ENCODE measurements around the gene BANF2.

Gene BANF2

GRCh38 chr20:17725094-17725835 is 25.5 kb downstream of the BANF2 start:
- no peak overlapping the region for H3K4me3 ChIP-seq (ENCODE audit: insufficient read depth in 1 of 2, low read depth in 1 of 2, low read length in 2 of 2)
- H2BK120ac ChIP-seq (ENCODE audit: low read depth, low read length), result no peak overlapping the region
- H3K14ac ChIP-seq (ENCODE audit: low read length in 2 of 2), result peak overlapping the region in 1 of 2 experiments; percentile 38
- H3K23ac ChIP-seq (ENCODE audit: low read length in 2 of 2), result no peak overlapping the region
- no peaks in the 10 kb centered on the region for H3K9me3 ChIP-seq (ENCODE audit: control insufficient read depth, low read length)
- peaks cover 12 to 51% of the 10 kb centered on the region in 2 experiments for H3K27me3 ChIP-seq (ENCODE audit: control insufficient read depth in 1 of 2, insufficient read depth in 1 of 2, low read length in 2 of 2)
- H2AK5ac ChIP-seq (ENCODE audit: low read length, severe bottlenecking), result no peak overlapping the region
- no peak overlapping the region for H2BK15ac ChIP-seq (ENCODE audit: low read depth, poor library complexity, severe bottlenecking)
- no peak overlapping the region for H2AFZ ChIP-seq (ENCODE audit: low read depth, low read length)
- no peak overlapping the region for H4K91ac ChIP-seq (ENCODE audit: low read length)
- no peak overlapping the region for H4K8ac ChIP-seq (ENCODE audit: low read length)
- H3K4ac ChIP-seq (ENCODE audit: low read depth in 1 of 2, low read length in 2 of 2), result no peak overlapping the region
- no peak overlapping the region for H3K27ac ChIP-seq (ENCODE audit: low read length, poor library complexity, severe bottlenecking)
- H3K79me1 ChIP-seq (replicated peaks; ENCODE audit: low read length, poor library complexity, severe bottlenecking), result no peaks in the 10 kb centered on the region
- no peak overlapping the region for H3K9ac ChIP-seq (ENCODE audit: low read length)
- no peak for DNase-seq
- H3K36me3 ChIP-seq (ENCODE audit: control insufficient read depth in 1 of 2, insufficient read depth in 2 of 2, low read depth in 1 of 2, low read length in 2 of 2), result no peaks in the 10 kb centered on the region
- no peak overlapping the region for H3K18ac ChIP-seq (ENCODE audit: low read depth in 1 of 2, low read length in 2 of 2)
- no peak overlapping the region for H2BK12ac ChIP-seq (ENCODE audit: low read length in 2 of 2)
- H3K4me1 ChIP-seq (ENCODE audit: control insufficient read depth, insufficient read depth, low read depth, low read length), result no peaks in the 10 kb centered on the region
- WGBS, result 85% methylated on average over 13 of the region's 13 CpGs
- no peak overlapping the region for H2BK5ac ChIP-seq (ENCODE audit: low read depth, low read length, poor library complexity, severe bottlenecking)
- H3K4me2 ChIP-seq (ENCODE audit: low read length, poor library complexity, severe bottlenecking), result no peak overlapping the region

GRCh38 chr20:17726902-17727301 is 27.1 kb downstream of the BANF2 start:
- H3K79me1 ChIP-seq (replicated peaks; ENCODE audit: low read length, poor library complexity, severe bottlenecking), result no peaks in the 10 kb centered on the region
- H3K4ac ChIP-seq (ENCODE audit: low read depth in 1 of 2, low read length in 2 of 2), result no peak overlapping the region
- H3K4me2 ChIP-seq (ENCODE audit: low read length, poor library complexity, severe bottlenecking), result no peak overlapping the region
- no peak overlapping the region for H2BK15ac ChIP-seq (ENCODE audit: low read depth, poor library complexity, severe bottlenecking)
- H2AK5ac ChIP-seq (ENCODE audit: low read length, severe bottlenecking), result no peak overlapping the region
- H3K4me1 ChIP-seq (ENCODE audit: control insufficient read depth, insufficient read depth, low read depth, low read length), result no peaks in the 10 kb centered on the region
- no peak overlapping the region for H2BK5ac ChIP-seq (ENCODE audit: low read depth, low read length, poor library complexity, severe bottlenecking)
- no peak overlapping the region for H2BK120ac ChIP-seq (ENCODE audit: low read depth, low read length)
- H3K14ac ChIP-seq (ENCODE audit: low read length in 2 of 2), result no peak overlapping the region
- no peak overlapping the region for H3K27ac ChIP-seq (ENCODE audit: low read length, poor library complexity, severe bottlenecking)
- no peak overlapping the region for H2AFZ ChIP-seq (ENCODE audit: low read depth, low read length)
- no peaks in the 10 kb centered on the region for H3K36me3 ChIP-seq (ENCODE audit: control insufficient read depth in 1 of 2, insufficient read depth in 2 of 2, low read depth in 1 of 2, low read length in 2 of 2)
- H3K23ac ChIP-seq (ENCODE audit: low read length in 2 of 2), result no peak overlapping the region
- H4K91ac ChIP-seq (ENCODE audit: low read length), result no peak overlapping the region
- no peak overlapping the region for H3K9ac ChIP-seq (ENCODE audit: low read length)
- no peaks in the 10 kb centered on the region for H3K9me3 ChIP-seq (ENCODE audit: control insufficient read depth, low read length)
- no peak overlapping the region for H4K8ac ChIP-seq (ENCODE audit: low read length)
- no peak overlapping the region for H3K18ac ChIP-seq (ENCODE audit: low read depth in 1 of 2, low read length in 2 of 2)
- peaks cover 11 to 50% of the 10 kb centered on the region in 2 experiments for H3K27me3 ChIP-seq (ENCODE audit: control insufficient read depth in 1 of 2, insufficient read depth in 1 of 2, low read length in 2 of 2)
- WGBS, result 66% methylated on average over 4 of the region's 4 CpGs
- no peak overlapping the region for H2BK12ac ChIP-seq (ENCODE audit: low read length in 2 of 2)
- no peak for DNase-seq
- no peak overlapping the region for H3K4me3 ChIP-seq (ENCODE audit: insufficient read depth in 1 of 2, low read depth in 1 of 2, low read length in 2 of 2)

GRCh38 chr20:17727351-17727750 is 27.6 kb downstream of the BANF2 start:
- H3K4me3 ChIP-seq (ENCODE audit: insufficient read depth in 1 of 2, low read depth in 1 of 2, low read length in 2 of 2), result no peak overlapping the region
- H4K8ac ChIP-seq (ENCODE audit: low read length), result no peak overlapping the region
- no peaks in the 10 kb centered on the region for H3K79me1 ChIP-seq (replicated peaks; ENCODE audit: low read length, poor library complexity, severe bottlenecking)
- H3K9me3 ChIP-seq (ENCODE audit: control insufficient read depth, low read length), result no peaks in the 10 kb centered on the region
- H3K9ac ChIP-seq (ENCODE audit: low read length), result no peak overlapping the region
- H3K36me3 ChIP-seq (ENCODE audit: control insufficient read depth in 1 of 2, insufficient read depth in 2 of 2, low read depth in 1 of 2, low read length in 2 of 2), result no peaks in the 10 kb centered on the region
- no peak overlapping the region for H2BK5ac ChIP-seq (ENCODE audit: low read depth, low read length, poor library complexity, severe bottlenecking)
- WGBS, result 94% methylated on average over 10 of the region's 10 CpGs
- H3K27ac ChIP-seq (ENCODE audit: low read length, poor library complexity, severe bottlenecking), result no peak overlapping the region
- H3K23ac ChIP-seq (ENCODE audit: low read length in 2 of 2), result no peak overlapping the region
- H4K91ac ChIP-seq (ENCODE audit: low read length), result no peak overlapping the region
- no peak overlapping the region for H3K4me2 ChIP-seq (ENCODE audit: low read length, poor library complexity, severe bottlenecking)
- no peak overlapping the region for H2BK120ac ChIP-seq (ENCODE audit: low read depth, low read length)
- H2AFZ ChIP-seq (ENCODE audit: low read depth, low read length), result no peak overlapping the region
- H3K4me1 ChIP-seq (ENCODE audit: control insufficient read depth, insufficient read depth, low read depth, low read length), result no peaks in the 10 kb centered on the region
- DNase-seq, result no peak
- no peak overlapping the region for H3K14ac ChIP-seq (ENCODE audit: low read length in 2 of 2)
- no peak overlapping the region for H3K4ac ChIP-seq (ENCODE audit: low read depth in 1 of 2, low read length in 2 of 2)
- H3K18ac ChIP-seq (ENCODE audit: low read depth in 1 of 2, low read length in 2 of 2), result no peak overlapping the region
- peaks cover 9 to 46% of the 10 kb centered on the region in 2 experiments for H3K27me3 ChIP-seq (ENCODE audit: control insufficient read depth in 1 of 2, insufficient read depth in 1 of 2, low read length in 2 of 2)
- H2BK15ac ChIP-seq (ENCODE audit: low read depth, poor library complexity, severe bottlenecking), result no peak overlapping the region
- H2AK5ac ChIP-seq (ENCODE audit: low read length, severe bottlenecking), result no peak overlapping the region
- H2BK12ac ChIP-seq (ENCODE audit: low read length in 2 of 2), result no peak overlapping the region

GRCh38 chr20:17728074-17728473 is 28.3 kb downstream of the BANF2 start:
- Histone ChIP-seq H4K8ac (ENCODE audit: low read length) (no peak overlapping the region), H3K4me1 (ENCODE audit: control insufficient read depth, insufficient read depth, low read depth, low read length) (no peaks in the 10 kb centered on the region), H3K27ac (ENCODE audit: low read length, poor library complexity, severe bottlenecking) (no peak overlapping the region), H3K23ac (ENCODE audit: low read length in 2 of 2) (no peak overlapping the region), H2BK5ac (ENCODE audit: low read depth, low read length, poor library complexity, severe bottlenecking) (no peak overlapping the region), H3K4me2 (ENCODE audit: low read length, poor library complexity, severe bottlenecking) (no peak overlapping the region), H3K9me3 (ENCODE audit: control insufficient read depth, low read length) (no peaks in the 10 kb centered on the region), H3K14ac (ENCODE audit: low read length in 2 of 2) (no peak overlapping the region), H4K91ac (ENCODE audit: low read length) (no peak overlapping the region), H2BK120ac (ENCODE audit: low read depth, low read length) (no peak overlapping the region), H2AFZ (ENCODE audit: low read depth, low read length) (no peak overlapping the region), H3K18ac (ENCODE audit: low read depth in 1 of 2, low read length in 2 of 2) (no peak overlapping the region), H3K9ac (ENCODE audit: low read length) (no peak overlapping the region), H2AK5ac (ENCODE audit: low read length, severe bottlenecking) (no peak overlapping the region), H2BK15ac (ENCODE audit: low read depth, poor library complexity, severe bottlenecking) (no peak overlapping the region), H3K79me1 (replicated peaks; ENCODE audit: low read length, poor library complexity, severe bottlenecking) (peaks cover 2% of the 10 kb centered on the region), H3K4ac (ENCODE audit: low read depth in 1 of 2, low read length in 2 of 2) (no peak overlapping the region), H2BK12ac (ENCODE audit: low read length in 2 of 2) (no peak overlapping the region), H3K27me3 (ENCODE audit: control insufficient read depth in 1 of 2, insufficient read depth in 1 of 2, low read length in 2 of 2) (peaks cover 2 to 38% of the 10 kb centered on the region in 2 experiments), H3K36me3 (ENCODE audit: control insufficient read depth in 1 of 2, insufficient read depth in 2 of 2, low read depth in 1 of 2, low read length in 2 of 2) (no peaks in the 10 kb centered on the region), H3K4me3 (ENCODE audit: insufficient read depth in 1 of 2, low read depth in 1 of 2, low read length in 2 of 2) (no peak overlapping the region)
- no peak for DNase-seq
- WGBS, result 89% methylated on average over 12 of the region's 12 CpGs

Data from mesenchymal stem cell (in vitro differentiated cells and primary cell).